Neuronal stem cell (in vitro differentiated cells): ENCODE results near the gene SPEM2.

Source experiments
- DNase-seq: peaks from one replicate; pipeline ENCODE4 v3.0.0-alpha.2; 2013; ENCODE audit warnings: low spot score
- H2AFZ ChIP-seq: one replicate; pipeline ENCODE4 v1.6.1; 2013; ENCODE audit warnings: mild to moderate bottlenecking, low read length, inconsistent platforms
- H2AK5ac ChIP-seq: 2 replicates; pipeline ENCODE4 v1.6.1; 2013; ENCODE audit warnings: low read depth, mild to moderate bottlenecking, inconsistent platforms, low read length, moderate library complexity, mixed read lengths
- H2BK120ac ChIP-seq: 2 replicates; pipeline ENCODE4 v1.6.1; 2013; ENCODE audit warnings: low read depth, mild to moderate bottlenecking, inconsistent platforms, low read length, moderate library complexity, mixed read lengths
- H2BK12ac ChIP-seq: one replicate; pipeline ENCODE4 v1.6.1; 2013; ENCODE audit warnings: low read length, inconsistent platforms
- H2BK15ac ChIP-seq: 2 replicates; pipeline ENCODE4 v1.6.1; 2013; ENCODE audit warnings: mild to moderate bottlenecking, low read length, inconsistent platforms, mixed read lengths
- H2BK5ac ChIP-seq: one replicate; pipeline ENCODE4 v1.6.1; 2013; ENCODE audit warnings: inconsistent platforms, mild to moderate bottlenecking, low read length, moderate library complexity
- H3K14ac ChIP-seq: one replicate; pipeline ENCODE4 v1.6.1; 2013; ENCODE audit warnings: low read length, inconsistent platforms
- H3K18ac ChIP-seq: 2 replicates; pipeline ENCODE4 v1.6.1; 2013; ENCODE audit warnings: low read length, inconsistent platforms
- H3K23ac ChIP-seq: 2 replicates; pipeline ENCODE4 v1.6.1; 2013; ENCODE audit warnings: low read depth, mild to moderate bottlenecking, mixed read lengths, low read length, inconsistent platforms; ENCODE audit not compliant: poor library complexity
- H3K27ac ChIP-seq: replicated peaks from 3 replicates; pipeline ENCODE4 v1.5.1; 2013; ENCODE audit warnings: low read length, inconsistent platforms
- H3K27me3 ChIP-seq, 3 experiments: 2 replicates each; pipeline ENCODE4 v1.6.1; 2013; ENCODE audit warnings: low read length in 3 of 3, mild to moderate bottlenecking in 2 of 3, inconsistent platforms in 1 of 3, low read depth in 1 of 3, mixed read lengths in 1 of 3, moderate library complexity in 1 of 3; ENCODE audit not compliant: control insufficient read depth in 3 of 3, insufficient read depth in 3 of 3
- H3K36me3 ChIP-seq, 2 donors: replicated peaks in 1 of 2; 2 replicates each; pipeline ENCODE4 v1.6.1; 2013; ENCODE audit warnings: low read length in 2 of 2; ENCODE audit not compliant: control insufficient read depth in 2 of 2, insufficient read depth in 2 of 2
- H3K4ac ChIP-seq: 2 replicates; pipeline ENCODE4 v1.6.1; 2013; ENCODE audit warnings: inconsistent platforms, mild to moderate bottlenecking, low read length, moderate library complexity
- H3K4me1 ChIP-seq, 2 donors: 1 replicate in 1 of 2; 2 replicates in 1 of 2; pipeline ENCODE4 v1.6.1; 2013; ENCODE audit warnings: low read length in 2 of 2, low read depth in 1 of 2; ENCODE audit not compliant: control insufficient read depth in 2 of 2, insufficient read depth in 1 of 2
- H3K4me2 ChIP-seq: one replicate; pipeline ENCODE4 v1.6.1; 2013; ENCODE audit warnings: mild to moderate bottlenecking, low read length, inconsistent platforms; ENCODE audit not compliant: insufficient read depth, poor library complexity, severe bottlenecking
- H3K4me3 ChIP-seq, 2 donors: 2 replicates each; pipeline ENCODE4 v1.5.1; 2013; ENCODE audit warnings: low read length in 2 of 2, mild to moderate bottlenecking in 2 of 2, inconsistent platforms in 1 of 2, moderate library complexity in 1 of 2
- H3K79me1 ChIP-seq: one replicate; pipeline ENCODE4 v1.6.1; 2013; ENCODE audit warnings: low read depth, mild to moderate bottlenecking, inconsistent platforms, low read length, moderate library complexity
- H3K9ac ChIP-seq: one replicate; pipeline ENCODE4 v1.6.1; 2013; ENCODE audit warnings: mild to moderate bottlenecking, low read depth, low read length, inconsistent platforms; ENCODE audit not compliant: poor library complexity
- H3K9me3 ChIP-seq, 2 donors: replicated peaks in 1 of 2; 2 replicates each; pipeline versions ENCODE3 to v1.6.1; 2013; ENCODE audit warnings: low read length in 2 of 2, mild to moderate bottlenecking in 2 of 2, inconsistent platforms in 1 of 2, low read depth in 1 of 2, mixed read lengths in 1 of 2, moderate library complexity in 1 of 2; ENCODE audit not compliant: control insufficient read depth in 2 of 2, insufficient read depth in 1 of 2
- H4K8ac ChIP-seq: one replicate; pipeline ENCODE4 v1.6.1; 2013; ENCODE audit warnings: low read depth, mild to moderate bottlenecking, inconsistent platforms, low read length, moderate library complexity
- H4K91ac ChIP-seq: one replicate; pipeline ENCODE4 v1.6.1; 2013; ENCODE audit warnings: low read length, low read depth, mild to moderate bottlenecking, inconsistent platforms; ENCODE audit not compliant: poor library complexity
- WGBS, 2 donors: extraction: QIAGEN DNeasy Blood & Tissue Kit; methylation state at CpG; one replicate each; pipeline ENCODE4 v1.1.7; 2013; ENCODE audit warnings: missing lambda C conversion rate in 2 of 2, mixed read lengths in 1 of 2; ENCODE audit not compliant: insufficient read length in 2 of 2, insufficient replicate concordance in 1 of 2; ENCODE audit errors: extremely low coverage in 2 of 2; 5-methylcytosine and 5-hydroxymethylcytosine counted together

Gene SPEM2

DNA sequence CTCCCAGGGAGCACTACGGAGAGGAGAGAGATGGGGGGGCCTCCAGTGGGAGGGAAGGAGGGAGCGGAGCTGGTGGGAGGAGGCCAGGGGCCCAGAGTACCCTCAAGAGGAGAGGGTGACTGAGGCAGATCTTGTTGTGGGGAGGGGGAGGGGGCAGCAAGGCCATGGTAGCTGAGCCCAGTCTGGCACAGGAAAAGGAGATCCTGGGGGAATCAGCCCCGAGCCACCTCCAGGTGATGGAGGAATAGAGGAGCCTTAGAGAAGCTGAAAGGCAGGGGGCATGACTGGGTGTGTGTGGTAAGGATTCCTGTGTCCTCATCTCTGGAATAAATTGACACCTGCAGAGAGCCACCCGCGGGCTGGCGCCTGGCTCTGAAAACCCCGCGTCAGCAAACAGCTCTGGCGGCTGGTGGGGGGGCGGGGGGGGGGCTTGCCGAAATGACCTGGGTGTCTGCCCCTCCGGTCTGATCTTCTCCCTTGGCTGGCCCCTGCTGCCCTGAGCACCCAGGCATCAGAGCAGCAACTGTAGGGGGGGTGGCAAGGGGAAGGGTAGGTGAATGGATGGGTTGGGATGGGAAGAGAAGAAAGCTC, 19.1 kb upstream of the SPEM2 start:
- Histone ChIP-seq H2BK15ac (no peak overlapping the region), H2BK120ac (no peak overlapping the region), H3K9me3 (peaks cover 0 to 2% of the 10 kb centered on the region in 2 donors), H3K4me2 (peak overlapping the region; percentile 92), H2BK12ac (no peak overlapping the region), H4K8ac (no peak overlapping the region), H3K18ac (peak overlapping the region; percentile 59), H3K4ac (no peak overlapping the region), H2AFZ (no peak overlapping the region), H3K4me3 (peak overlapping the region; percentile 60 to 97), H3K79me1 (peaks cover 18% of the 10 kb centered on the region), H3K27ac (no peak overlapping the region), H2AK5ac (peak overlapping the region; percentile 71), H3K9ac (peak overlapping the region; percentile 30), H3K27me3 (no peaks in the 10 kb centered on the region), H3K4me1 (peaks cover 14 to 25% of the 10 kb centered on the region in 2 donors), H3K14ac (no peak overlapping the region), H2BK5ac (no peak overlapping the region), H3K23ac (no peak overlapping the region), H3K36me3 (peaks cover 30 to 44% of the 10 kb centered on the region in 2 donors), H4K91ac (no peak overlapping the region)
- no CpG with 5 or more reads among the region's 12 CpGs for WGBS, 2 donors
- no peak for DNase-seq

DNA sequence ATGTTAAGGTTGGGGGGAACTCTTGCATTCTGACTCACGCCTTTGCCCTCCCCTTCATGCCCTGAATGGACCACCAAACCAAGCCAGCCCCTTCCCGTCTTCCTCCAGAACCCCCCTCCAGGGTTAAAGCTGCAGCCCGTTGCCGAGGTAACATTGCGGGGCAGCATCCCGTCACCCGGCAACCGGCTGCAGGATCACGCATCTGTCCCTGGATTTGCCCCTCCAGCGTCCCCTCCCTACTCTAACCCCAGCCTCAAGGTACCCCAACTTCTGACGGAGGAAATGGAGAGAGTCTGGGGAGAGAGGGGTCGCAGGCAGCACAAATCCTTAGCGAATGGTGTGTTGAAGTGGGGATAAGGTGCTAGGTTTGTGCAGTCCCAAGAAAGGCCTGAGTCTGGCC, 18.3 kb upstream of the SPEM2 start:
- Histone ChIP-seq H3K14ac (no peak overlapping the region), H2AK5ac (no peak overlapping the region), H2BK5ac (no peak overlapping the region), H3K27ac (no peak overlapping the region), H2BK120ac (no peak overlapping the region), H2BK15ac (no peak overlapping the region), H3K4ac (no peak overlapping the region), H3K36me3 (peaks cover 31 to 45% of the 10 kb centered on the region in 2 donors), H2AFZ (no peak overlapping the region), H3K18ac (no peak overlapping the region), H2BK12ac (no peak overlapping the region), H4K8ac (no peak overlapping the region), H3K4me1 (peaks cover 14 to 23% of the 10 kb centered on the region in 2 donors), H3K23ac (no peak overlapping the region), H3K79me1 (peaks cover 18% of the 10 kb centered on the region), H3K4me2 (peak overlapping the region; percentile 33), H3K27me3 (no peaks in the 10 kb centered on the region), H3K9me3 (peaks cover 0 to 2% of the 10 kb centered on the region in 2 donors), H3K4me3 (peak overlapping the region in 1 of 2 donors; percentile 30), H3K9ac (no peak overlapping the region), H4K91ac (no peak overlapping the region)
- no CpG with 5 or more reads among the region's 13 CpGs for WGBS, 2 donors
- DNase-seq, result no peak

DNA sequence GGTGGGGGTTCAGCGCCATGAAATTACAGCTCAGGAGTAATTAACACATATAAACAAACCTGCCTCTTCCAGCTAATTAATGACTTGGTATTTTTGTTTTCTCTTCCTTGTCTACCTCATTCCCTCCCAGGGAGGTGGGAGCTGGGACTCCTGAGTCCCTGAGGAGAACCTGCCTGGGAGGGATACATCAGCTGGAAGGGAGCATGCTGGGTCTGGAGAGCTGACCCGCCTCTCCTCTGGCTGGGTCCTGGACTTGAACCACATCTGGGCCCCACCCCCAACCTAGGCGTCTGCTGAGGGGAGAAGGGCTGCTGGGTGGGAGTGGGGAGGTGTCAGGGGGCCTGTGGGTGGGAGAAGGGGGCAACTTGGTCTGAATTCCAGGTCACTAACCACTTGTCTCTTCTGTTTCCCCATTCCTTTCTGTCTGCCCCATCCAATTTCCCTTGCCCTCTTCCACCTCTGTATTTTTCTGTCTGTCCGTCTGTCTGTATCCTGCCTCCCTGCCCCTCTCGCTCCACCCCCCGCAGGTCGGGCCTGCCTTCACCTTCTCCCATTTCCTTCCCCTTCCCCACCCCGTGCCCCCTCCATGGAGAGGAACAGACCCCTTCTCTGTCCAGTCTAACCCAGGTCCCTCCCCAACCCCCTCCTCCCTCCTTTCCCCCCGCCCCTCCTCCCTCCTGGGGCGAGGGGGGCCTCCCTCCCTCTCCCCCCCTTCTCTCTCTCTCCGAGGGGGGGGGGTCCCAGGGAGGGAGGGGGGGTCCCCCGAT, 17.7 kb upstream of the SPEM2 start, which contains the start of gene NLGN2:
TSS of gene NLGN2 (plus strand) at position 361 of the 767 bp plus-strand sequence. CDS start 411 bp downstream, outside the sequence.
- H3K23ac ChIP-seq, result peak within 1 kb of the TSS; percentile 80
- H3K4ac ChIP-seq, result no peak within 1 kb of the TSS
- WGBS, 2 donors, result no CpG with 5 or more reads among the region's 12 CpGs
- no peak within 1 kb of the TSS for H2AFZ ChIP-seq
- H3K4me2 ChIP-seq, result peak within 1 kb of the TSS; percentile 92
- no peak within 1 kb of the TSS for H2BK120ac ChIP-seq
- no peak within 1 kb of the TSS for H3K9ac ChIP-seq
- peaks cover 18% of the 10 kb centered on the region for H3K79me1 ChIP-seq
- no peak within 1 kb of the TSS for H3K14ac ChIP-seq
- no peak within 1 kb of the TSS for H2BK12ac ChIP-seq
- no peak within 1 kb of the TSS for H2BK5ac ChIP-seq
- H3K4me3 ChIP-seq, result peak within 1 kb of the TSS in 1 of 2 donors; percentile 30
- H3K36me3 ChIP-seq, result peaks cover 31 to 51% of the 10 kb centered on the region in 2 donors
- H2BK15ac ChIP-seq, result no peak within 1 kb of the TSS
- no peaks in the 10 kb centered on the region for H3K27me3 ChIP-seq
- peak within 1 kb of the TSS; percentile 4 for H4K8ac ChIP-seq
- peaks cover 0 to 2% of the 10 kb centered on the region in 2 donors for H3K9me3 ChIP-seq
- H3K18ac ChIP-seq, result no peak within 1 kb of the TSS
- no peak for DNase-seq
- no peak within 1 kb of the TSS for H3K27ac ChIP-seq
- peak within 1 kb of the TSS; percentile 71 for H2AK5ac ChIP-seq
- peaks cover 13 to 22% of the 10 kb centered on the region in 2 donors for H3K4me1 ChIP-seq
- no peak within 1 kb of the TSS for H4K91ac ChIP-seq

DNA sequence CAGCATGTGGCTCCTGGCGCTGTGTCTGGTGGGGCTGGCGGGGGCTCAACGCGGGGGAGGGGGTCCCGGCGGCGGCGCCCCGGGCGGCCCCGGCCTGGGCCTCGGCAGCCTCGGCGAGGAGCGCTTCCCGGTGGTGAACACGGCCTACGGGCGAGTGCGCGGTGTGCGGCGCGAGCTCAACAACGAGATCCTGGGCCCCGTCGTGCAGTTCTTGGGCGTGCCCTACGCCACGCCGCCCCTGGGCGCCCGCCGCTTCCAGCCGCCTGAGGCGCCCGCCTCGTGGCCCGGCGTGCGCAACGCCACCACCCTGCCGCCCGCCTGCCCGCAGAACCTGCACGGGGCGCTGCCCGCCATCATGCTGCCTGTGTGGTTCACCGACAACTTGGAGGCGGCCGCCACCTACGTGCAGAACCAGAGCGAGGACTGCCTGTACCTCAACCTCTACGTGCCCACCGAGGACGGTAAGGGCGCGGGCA, 17.1 kb upstream of the SPEM2 start:
- peak overlapping the region; percentile 4 for H4K8ac ChIP-seq
- H4K91ac ChIP-seq, result no peak overlapping the region
- no peak overlapping the region for H3K18ac ChIP-seq
- DNase-seq, result no peak
- peaks cover 12 to 22% of the 10 kb centered on the region in 2 donors for H3K4me1 ChIP-seq
- no peak overlapping the region for H3K14ac ChIP-seq
- H2BK120ac ChIP-seq, result no peak overlapping the region
- H2AFZ ChIP-seq, result no peak overlapping the region
- no CpG with 5 or more reads among the region's 58 CpGs for WGBS, 2 donors
- no peak overlapping the region for H3K4me2 ChIP-seq
- no peak overlapping the region for H2BK15ac ChIP-seq
- peak overlapping the region; percentile 80 for H3K23ac ChIP-seq
- H3K36me3 ChIP-seq, result peaks cover 31 to 57% of the 10 kb centered on the region in 2 donors
- no peak overlapping the region for H2BK12ac ChIP-seq
- H3K27me3 ChIP-seq, result no peaks in the 10 kb centered on the region
- no peak overlapping the region for H2BK5ac ChIP-seq
- no peak overlapping the region for H3K4me3 ChIP-seq
- H3K79me1 ChIP-seq, result peaks cover 17% of the 10 kb centered on the region
- H3K27ac ChIP-seq, result no peak overlapping the region
- H3K9ac ChIP-seq, result no peak overlapping the region
- H2AK5ac ChIP-seq, result no peak overlapping the region
- peaks cover 0 to 2% of the 10 kb centered on the region in 2 donors for H3K9me3 ChIP-seq
- no peak overlapping the region for H3K4ac ChIP-seq
